GM18858 (cell line): ENCODE measurements around the gene HLA-F.

Experiments
- ATAC-seq: cut with Tn5 transposase; IDR thresholded peaks from one replicate; pipeline ENCODE4 v1.9.1; 2021; ENCODE audit not compliant: unreplicated experiment

The HLA-F gene

GRCh38 chr6:29723666-29724588 is 693 bp downstream of the HLA-F start:
- ATAC-seq, result no peak

- no peak for ATAC-seq
These were observed 2.0 kb downstream of the HLA-F start for GRCh38 chr6:29724937-29725869.

- no peak for ATAC-seq
These were observed 2.8 kb downstream of the HLA-F start for GRCh38 chr6:29726001-29726400.

- no peak for ATAC-seq
These were observed 3.4 kb downstream of the HLA-F start for GRCh38 chr6:29726571-29727194.

- ATAC-seq, result no peak
These were observed 4.4 kb downstream of the HLA-F start for GRCh38 chr6:29727637-29728036.

GRCh38 chr6:29728173-29728874 is 5.1 kb downstream of the HLA-F start:
- no peak for ATAC-seq

GRCh38 chr6:29728875-29729270 is 5.6 kb downstream of the HLA-F start:
- ATAC-seq, result no peak

GRCh38 chr6:29729774-29730328 is 6.6 kb downstream of the HLA-F start:
- no peak for ATAC-seq

GRCh38 chr6:29730575-29731126 is 7.4 kb downstream of the HLA-F start:
- no peak for ATAC-seq

- ATAC-seq, result no peak
These were observed 8.0 kb downstream of the HLA-F start for GRCh38 chr6:29731281-29731680.

GRCh38 chr6:29733057-29733456 is 9.8 kb downstream of the HLA-F start:
- ATAC-seq, result no peak

GRCh38 chr6:29734046-29735018 is 11.1 kb downstream of the HLA-F start:
- no peak for ATAC-seq

GRCh38 chr6:29736563-29736962 is 13.3 kb downstream of the HLA-F start:
- no peak for ATAC-seq

GRCh38 chr6:29737707-29738630 is 14.7 kb downstream of the HLA-F start:
- no peak for ATAC-seq

GRCh38 chr6:29739136-29739881 is 16.1 kb downstream of the HLA-F start:
- no peak for ATAC-seq

- ATAC-seq, result no peak
These were observed 16.6 kb downstream of the HLA-F start for GRCh38 chr6:29739882-29740261.

GRCh38 chr6:29741592-29741991 is 18.4 kb downstream of the HLA-F start:
- ATAC-seq, result no peak
